HEK293T (cell line): ENCODE results near the gene GALNT11.

Experiments
- CTCF ChIA-PET: fragments of 350-600 bp; formaldehyde crosslinking; extraction: SDS; loops from one replicate; lab custom pipeline; 2021; ENCODE audit warnings: antibody characterized with exemption, inconsistent platforms; lab: Yijun Ruan, JAX
- POLR2A ChIA-PET: fragments of 350-600 bp; formaldehyde crosslinking; extraction: SDS; loops from one replicate; lab custom pipeline; 2020; ENCODE audit warnings: antibody characterized with exemption, inconsistent platforms; lab: Yijun Ruan, JAX
- DNase-seq: peaks from one replicate; pipeline ENCODE4 v3.0.0; 2012; ENCODE audit warnings: mixed read lengths; ENCODE audit errors: extremely low spot score
- ARNT ChIP-seq: fragments of 450-650 bp; IDR thresholded peaks from 2 replicates; pipeline ENCODE4 v1.6.1; 2017; ENCODE audit warnings: mild to moderate bottlenecking
- BHLHE40 ChIP-seq: fragments of 450-650 bp; IDR thresholded peaks from 2 replicates; pipeline ENCODE4 v1.6.1; 2016; ENCODE audit warnings: mild to moderate bottlenecking, moderate library complexity, borderline replicate concordance
- CTBP1 ChIP-seq: fragments of 450-650 bp; IDR thresholded peaks from 2 replicates; pipeline ENCODE4 v1.6.1; 2016; ENCODE audit warnings: borderline replicate concordance
- ELF4 ChIP-seq: fragments of 450-650 bp; IDR thresholded peaks from 2 replicates; pipeline ENCODE4 v1.6.1; 2017; ENCODE audit warnings: antibody characterized with exemption
- FOXA1 ChIP-seq: fragments of 450-650 bp; IDR thresholded peaks from 2 replicates; pipeline ENCODE4 v1.6.1; 2016; ENCODE audit warnings: mild to moderate bottlenecking
- FOXK2 ChIP-seq: fragments of 450-650 bp; IDR thresholded peaks from 2 replicates; pipeline ENCODE4 v1.6.1; 2016; ENCODE audit warnings: mild to moderate bottlenecking
- FOXM1 ChIP-seq: fragments of 450-650 bp; IDR thresholded peaks from 2 replicates; pipeline ENCODE4 v1.6.1; 2017; ENCODE audit warnings: mild to moderate bottlenecking, borderline replicate concordance
- HDGF ChIP-seq: fragments of 450-650 bp; IDR thresholded peaks from 2 replicates; pipeline ENCODE4 v1.6.1; 2017; ENCODE audit warnings: antibody characterized with exemption, borderline replicate concordance
- L3MBTL2 ChIP-seq: fragments of 450-650 bp; conservative IDR thresholded peaks from 2 replicates; pipeline ENCODE4 v1.6.1; 2016; ENCODE audit warnings: mild to moderate bottlenecking
- LEF1 ChIP-seq: fragments of 450-650 bp; IDR thresholded peaks from 2 replicates; pipeline ENCODE4 v1.6.1; 2017; ENCODE audit warnings: mild to moderate bottlenecking, borderline replicate concordance
- NFRKB ChIP-seq: fragments of 450-650 bp; IDR thresholded peaks from 2 replicates; pipeline ENCODE4 v1.6.1; 2016; ENCODE audit warnings: mild to moderate bottlenecking, moderate library complexity
- PKNOX1 ChIP-seq: fragments of 450-650 bp; IDR thresholded peaks from 2 replicates; pipeline ENCODE4 v1.6.1; 2016
- SP1 ChIP-seq: fragments of 450-650 bp; IDR thresholded peaks from 2 replicates; pipeline ENCODE4 v1.6.1; 2017
- SUZ12 ChIP-seq: fragments of 450-650 bp; IDR thresholded peaks from 2 replicates; pipeline ENCODE4 v1.6.1; 2016; ENCODE audit warnings: mild to moderate bottlenecking
- TARDBP ChIP-seq: fragments of 450-650 bp; IDR thresholded peaks from 2 replicates; pipeline ENCODE4 v1.6.1; 2016
- ZNF384 ChIP-seq: fragments of 450-650 bp; IDR thresholded peaks from 2 replicates; pipeline ENCODE4 v1.6.1; 2016

Gene GALNT11

GRCh38 chr7:152126741-152127140, 101.3 kb downstream of the GALNT11 start:
- CTCF ChIA-PET, result no interaction called here
- TF ChIP-seq LEF1, result no peak
- no peak for TF ChIP-seq L3MBTL2
- no peak for TF ChIP-seq PKNOX1
- TF ChIP-seq HDGF, result no peak
- TF ChIP-seq FOXM1, result no peak
- TF ChIP-seq ZNF384, result no peak
- no peak for TF ChIP-seq FOXK2
- no peak for TF ChIP-seq NFRKB
- TF ChIP-seq CTBP1, result no peak
- no peak for TF ChIP-seq SUZ12

DNA sequence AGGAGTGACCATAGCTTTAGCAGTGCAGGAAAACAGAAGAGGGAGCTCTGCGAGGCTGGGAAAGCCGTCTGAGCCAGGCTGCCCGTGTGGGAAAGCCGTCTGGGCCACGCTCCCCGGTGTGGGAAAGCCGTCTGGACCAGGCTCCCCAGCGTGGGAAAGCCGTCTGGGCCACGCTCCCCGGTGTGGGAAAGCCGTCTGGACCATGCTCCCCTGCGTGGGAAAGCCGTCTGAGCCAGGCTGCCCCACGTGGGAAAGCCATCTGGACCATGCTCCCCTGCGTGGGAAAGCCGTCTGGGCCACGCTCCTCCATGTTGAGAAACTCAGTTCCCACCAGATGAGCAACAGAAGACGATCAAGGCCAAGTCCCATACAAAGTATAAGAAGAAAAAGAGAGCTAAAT, 101.8 kb downstream of the GALNT11 start:
- TF ChIP-seq FOXA1, result no peak
- no peak for TF ChIP-seq ZNF384
- ChIA-PET POLR2A (no interaction called here), CTCF (no interaction called here)
- DNase-seq, result no peak

More at GRCh38 chr7:152126741-152127140, 101.3 kb downstream of the GALNT11 start:
- DNase-seq, result no peak
- POLR2A ChIA-PET, result no interaction called here

- no peak for DNase-seq
- no peak for TF ChIP-seq SP1
- no peak for TF ChIP-seq PKNOX1
- TF ChIP-seq NFRKB, result no peak
- TF ChIP-seq L3MBTL2, result no peak
- no peak for TF ChIP-seq BHLHE40
- no peak for TF ChIP-seq FOXK2
- no peak for TF ChIP-seq SUZ12
- POLR2A ChIA-PET, result no interaction called here
- CTCF ChIA-PET, result no interaction called here
These were observed 102.8 kb downstream of the GALNT11 start for GRCh38 chr7:152128252-152128651.

GRCh38 chr7:152128741-152129461, 103.4 kb downstream of the GALNT11 start:
- no peak for DNase-seq
- POLR2A ChIA-PET, result no interaction called here
- CTCF ChIA-PET, result no interaction called here
- TF ChIP-seq L3MBTL2, result no peak
- TF ChIP-seq FOXK2, result no peak
- no peak for TF ChIP-seq SUZ12

DNA sequence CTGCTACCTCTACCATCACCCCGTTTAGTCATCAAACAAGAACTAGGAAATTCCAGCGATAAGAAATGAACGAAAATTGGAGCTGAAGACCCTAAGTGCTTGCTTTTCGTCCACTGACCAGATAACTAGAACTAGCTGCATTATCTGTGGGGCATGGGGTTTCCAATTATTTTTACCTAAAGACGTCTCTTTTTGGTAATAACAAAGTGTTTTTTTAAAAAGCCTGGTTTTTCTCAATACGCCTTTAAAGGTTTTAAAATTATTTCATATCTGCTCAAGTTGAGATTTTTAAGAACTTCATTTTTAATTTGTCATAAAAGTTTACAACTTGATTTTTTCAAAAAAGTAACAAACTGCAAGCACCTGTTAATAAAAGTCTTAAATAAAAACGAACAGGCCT, 104.2 kb downstream of the GALNT11 start:
- TF ChIP-seq ARNT (no peak), FOXK2 (no peak), FOXM1 (no peak), ELF4 (no peak), BHLHE40 (no peak), NFRKB (no peak)
- DNase-seq, result no peak
- CTCF ChIA-PET, result no interaction called here
- POLR2A ChIA-PET, result no interaction called here

DNA sequence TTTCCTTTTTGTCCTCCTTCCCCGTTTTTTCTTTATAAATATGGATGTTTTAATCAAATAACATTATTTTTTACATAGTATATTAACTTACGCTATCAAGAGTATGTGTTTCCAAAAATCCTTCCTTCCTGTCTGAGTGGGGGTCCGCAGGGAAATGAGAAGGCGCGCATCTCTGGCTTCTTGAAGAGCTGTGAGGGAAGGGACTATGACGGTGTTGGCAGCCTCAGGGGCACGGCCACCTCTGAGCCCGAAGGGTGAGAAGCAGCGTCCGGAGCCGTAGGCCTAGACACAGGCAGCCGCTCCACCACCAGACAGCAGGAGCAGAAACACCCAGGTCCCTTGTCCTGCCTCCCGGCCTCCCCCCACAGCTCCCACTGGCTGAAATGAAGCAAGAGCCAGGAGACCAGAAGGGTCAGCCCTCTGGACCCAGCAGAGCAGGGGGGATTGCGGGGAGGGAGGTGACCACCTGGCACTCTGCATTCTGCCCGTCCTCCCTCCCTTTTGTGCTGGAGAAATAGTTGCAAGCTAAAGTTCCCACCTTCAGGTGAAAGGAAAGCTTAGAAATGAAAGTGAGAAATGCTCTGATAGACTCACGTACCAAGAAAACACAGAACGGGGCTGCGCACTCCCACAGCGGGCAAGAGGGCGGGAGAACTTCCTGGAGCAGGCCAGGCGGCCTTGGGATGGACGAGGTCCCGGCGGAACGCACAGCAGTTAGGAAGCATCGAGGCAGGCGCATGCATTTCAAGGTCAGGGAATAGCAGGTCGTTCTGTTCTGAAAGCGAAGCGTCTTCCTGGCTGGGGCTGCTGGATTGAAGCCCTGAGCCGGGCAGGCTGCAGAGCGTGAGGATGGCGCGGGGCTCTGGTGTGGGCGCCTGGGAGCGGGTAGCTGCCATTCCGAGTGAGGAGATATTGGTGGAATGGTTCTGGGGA, 105.5 kb downstream of the GALNT11 start:
- CTCF ChIA-PET, result no interaction called here
- POLR2A ChIA-PET, result no interaction called here
- no peak for DNase-seq
- TF ChIP-seq CTBP1 (no peak), BHLHE40 (no peak), ARNT (no peak), NFRKB (no peak), FOXM1 (no peak), FOXK2 (no peak), LEF1 (no peak), L3MBTL2 (no peak)

GRCh38 chr7:152131981-152132494, 106.6 kb downstream of the GALNT11 start:
- no peak for TF ChIP-seq HDGF
- TF ChIP-seq TARDBP, result no peak
- no peak for TF ChIP-seq BHLHE40
- no peak for TF ChIP-seq ELF4
- TF ChIP-seq FOXK2, result no peak
- TF ChIP-seq SP1, result no peak
- TF ChIP-seq L3MBTL2, result no peak
- TF ChIP-seq SUZ12, result no peak
- no peak for TF ChIP-seq NFRKB
- TF ChIP-seq FOXA1, result no peak
- TF ChIP-seq ZNF384, result no peak
- no peak for DNase-seq
- CTCF ChIA-PET, result no interaction called here
- POLR2A ChIA-PET, result no interaction called here
